Gastroesophageal sphincter (tissue), 3 donors: ENCODE data around the gene USP54.

Experiments used
- CTCF ChIP-seq, 4 experiments: fragments of 200-600 bp in 2 of 4; fragments of 450-650 bp in 2 of 4; sonication (generic) in 1 of 4; IDR thresholded peaks; one replicate each; pipeline ENCODE4 v1.5.1; 2017 to 2019; ENCODE audit warnings: antibody characterized with exemption in 4 of 4, mild to moderate bottlenecking in 2 of 4, moderate library complexity in 2 of 4
- EP300 ChIP-seq: sonication (generic); formaldehyde crosslinking; IDR thresholded peaks from one replicate; pipeline ENCODE4 v1.6.1; 2017; ENCODE audit warnings: antibody characterized with exemption, mild to moderate bottlenecking
- POLR2A ChIP-seq, 2 donors: fragments of 450-650 bp; IDR thresholded peaks; one replicate each; pipeline ENCODE4 v1.6.1; 2017; ENCODE audit warnings: antibody characterized with exemption in 2 of 2, mild to moderate bottlenecking in 2 of 2, moderate library complexity in 1 of 2

GRCh38 chr10:73556855-73557254 is 34.3 kb downstream of the USP54 start:
- no peak for TF ChIP-seq POLR2A (IDR thresholded peaks at IDR 0.05)
- no peak for TF ChIP-seq CTCF (IDR thresholded peaks at IDR 0.05)
- TF ChIP-seq EP300: no peak
